Ovary (tissue), 9 donors: ENCODE data around the gene KRT35. TPM values are rescaled to one million over a fixed set of nuclear protein-coding genes. Genes with fewer than 3 reads are reported as not detected.

Experiments
- DNase-seq, 5 donors: peaks; one replicate each; pipeline ENCODE4 v3.0.0-alpha.2; 2019 to 2020
- H3K27ac ChIP-seq, 2 donors: fragments of 200-600 bp; one replicate each; pipeline versions ENCODE4 v1.5.1 to v1.8.0; 2019 to 2022
- H3K27me3 ChIP-seq: fragments of 200-600 bp; one replicate; pipeline ENCODE4 v1.8.0; 2022
- H3K36me3 ChIP-seq: fragments of 200-600 bp; sonication (generic); one replicate; pipeline ENCODE4 v1.5.1; 2019
- H3K4me1 ChIP-seq: one replicate; pipeline ENCODE4 v1.8.1; 2013; ENCODE audit warnings: mild to moderate bottlenecking, moderate library complexity; ENCODE audit not compliant: insufficient read depth
- H3K4me3 ChIP-seq: fragments of 200-600 bp; sonication (generic); one replicate; pipeline ENCODE4 v1.5.1; 2017
- H3K9me3 ChIP-seq, 2 donors: fragments of 200-600 bp in 1 of 2; sonication (generic) in 1 of 2; one replicate each; pipeline versions ENCODE4 v1.5.1 to v1.8.1; 2013 to 2019; ENCODE audit warnings: mild to moderate bottlenecking in 1 of 2, moderate library complexity in 1 of 2
- EP300 ChIP-seq: sonication (generic); formaldehyde crosslinking; IDR thresholded peaks from one replicate; pipeline ENCODE4 v1.6.1; 2017; ENCODE audit warnings: antibody characterized with exemption
- POLR2A ChIP-seq: fragments of 450-650 bp; IDR thresholded peaks from one replicate; pipeline ENCODE4 v1.6.1; 2017; ENCODE audit warnings: antibody characterized with exemption, mild to moderate bottlenecking, moderate library complexity
- WGBS, 3 donors: extraction: QIAGEN DNeasy Blood & Tissue Kit in 1 of 3; methylation state at CpG; one replicate each; pipeline versions ENCODE4 v1.1.5 to v1.1.7; 2013 to 2017; 5-methylcytosine and 5-hydroxymethylcytosine counted together
- intact Hi-C, 4 donors: fragments of 100-400 bp; cut with DNase I; formaldehyde crosslinking; loops; one replicate each; pipeline versions ENCODE4 v1.11.0 to v1.15.1; 2022 to 2023
- polyA plus RNA-seq, 2 donors: library from polyadenylated mRNA; stranded (reverse); fragments of 200-250 nt in 1 of 2; fragments of 350-450 nt in 1 of 2; fragmentation: Illumina TruSeq in 1 of 2; extraction: RNeasy Lipid Tissue Mini Kit (QIAGEN cat#74804) in 1 of 2; gene quantifications; one replicate each; pipeline ENCODE4 v1.2.3, GENCODE V29; 2013 to 2014
- total RNA-seq, 7 donors: library from RNA; depleted of rRNA in 2 of 7; stranded (reverse); fragments of >200 nt in 2 of 7; fragmentation: NEBNext Ultra II Directional in 3 of 7; extraction: Animal tissue kit (Norgen Biotek cat#: 25700) in 3 of 7; gene quantifications; one replicate each; pipeline versions ENCODE4 v1.1.0 to v1.2.4, GENCODE V29; 2016 to 2023
- TF ChIP-seq, protein P1 (sequence below), 3 donors: fragments of 450-650 bp in 2 of 3; fragments of 200-600 bp in 1 of 3; IDR thresholded peaks; one replicate each; pipeline versions ENCODE4 v1.5.1 to v1.8.0; 2016 to 2022; ENCODE audit warnings: antibody characterized with exemption in 3 of 3, mild to moderate bottlenecking in 1 of 3
- donor health status: DM: no; HTN: no; CAD: no; lungs with moderate emphysema.
- donor health status: DM: no; HTN: no; CAD: no.
- donor health status: Bipolar disorder and iron deficiency.
- donor health status: DM: yes; HTN: yes; CAD: no.
- donor health status: DM: no; HTN: no; CAD: no.
- donor health status: DM: yes; HTN: yes; CAD: no.

Gene KRT35
- total and polyA plus RNA-seq, 9 donors = not detected

GRCh38 chr17:41464173-41464572 lies 16.8 kb downstream of the KRT35 start:
- H3K27ac ChIP-seq = no peak overlapping the region
- TF ChIP-seq, protein P1, sequence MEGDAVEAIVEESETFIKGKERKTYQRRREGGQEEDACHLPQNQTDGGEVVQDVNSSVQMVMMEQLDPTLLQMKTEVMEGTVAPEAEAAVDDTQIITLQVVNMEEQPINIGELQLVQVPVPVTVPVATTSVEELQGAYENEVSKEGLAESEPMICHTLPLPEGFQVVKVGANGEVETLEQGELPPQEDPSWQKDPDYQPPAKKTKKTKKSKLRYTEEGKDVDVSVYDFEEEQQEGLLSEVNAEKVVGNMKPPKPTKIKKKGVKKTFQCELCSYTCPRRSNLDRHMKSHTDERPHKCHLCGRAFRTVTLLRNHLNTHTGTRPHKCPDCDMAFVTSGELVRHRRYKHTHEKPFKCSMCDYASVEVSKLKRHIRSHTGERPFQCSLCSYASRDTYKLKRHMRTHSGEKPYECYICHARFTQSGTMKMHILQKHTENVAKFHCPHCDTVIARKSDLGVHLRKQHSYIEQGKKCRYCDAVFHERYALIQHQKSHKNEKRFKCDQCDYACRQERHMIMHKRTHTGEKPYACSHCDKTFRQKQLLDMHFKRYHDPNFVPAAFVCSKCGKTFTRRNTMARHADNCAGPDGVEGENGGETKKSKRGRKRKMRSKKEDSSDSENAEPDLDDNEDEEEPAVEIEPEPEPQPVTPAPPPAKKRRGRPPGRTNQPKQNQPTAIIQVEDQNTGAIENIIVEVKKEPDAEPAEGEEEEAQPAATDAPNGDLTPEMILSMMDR (IDR thresholded peaks at IDR 0.05) = no peak
- TF ChIP-seq EP300 (no peak), POLR2A (no peak)
- WGBS, 3 donors = 87 to 95% (median 91%) methylated on average over 11 of the region's 11 CpGs

GRCh38 chr17:41463746-41464145 lies 17.2 kb downstream of the KRT35 start:
- H3K27me3 ChIP-seq = no peaks in the 10 kb centered on the region
- H3K4me1 ChIP-seq = peaks cover 2% of the 10 kb centered on the region
- H3K4me3 ChIP-seq = no peak overlapping the region
- TF ChIP-seq, protein P1 (IDR thresholded peaks at IDR 0.05) = no peak
- TF ChIP-seq POLR2A (no peak), EP300 (no peak)
- intact Hi-C loops = no loop called here
- 92 to 97% (median 95%) methylated on average over 8 of the region's 8 CpGs for WGBS, 3 donors
- H3K27ac ChIP-seq = no peak overlapping the region
- H3K9me3 ChIP-seq = no peaks in the 10 kb centered on the region
- H3K36me3 ChIP-seq = no peaks in the 10 kb centered on the region
- DNase-seq = no peak

More at GRCh38 chr17:41464173-41464572, 16.8 kb downstream of the KRT35 start:
- Histone ChIP-seq H3K4me3 (no peak overlapping the region), H3K27me3 (no peaks in the 10 kb centered on the region), H3K36me3 (no peaks in the 10 kb centered on the region), H3K9me3 (no peaks in the 10 kb centered on the region), H3K4me1 (peaks cover 2% of the 10 kb centered on the region)
- intact Hi-C loops = no loop called here
- no peak for DNase-seq

GRCh38 chr17:41462705-41463104 lies 18.2 kb downstream of the KRT35 start:
- no peaks in the 10 kb centered on the region for H3K27me3 ChIP-seq
- no peak for DNase-seq
- TF ChIP-seq, protein P1 (IDR thresholded peaks at IDR 0.05) = no peak
- TF ChIP-seq POLR2A (no peak), EP300 (no peak)
- no peaks in the 10 kb centered on the region for H3K9me3 ChIP-seq
- 70 to 80% (median 72%) methylated on average over 15 of the region's 15 CpGs for WGBS, 3 donors
- no peaks in the 10 kb centered on the region for H3K36me3 ChIP-seq
- no peak overlapping the region for H3K4me3 ChIP-seq
- intact Hi-C loops = no loop called here
- no peak overlapping the region for H3K27ac ChIP-seq
- H3K4me1 ChIP-seq = peaks cover 2% of the 10 kb centered on the region

DNA sequence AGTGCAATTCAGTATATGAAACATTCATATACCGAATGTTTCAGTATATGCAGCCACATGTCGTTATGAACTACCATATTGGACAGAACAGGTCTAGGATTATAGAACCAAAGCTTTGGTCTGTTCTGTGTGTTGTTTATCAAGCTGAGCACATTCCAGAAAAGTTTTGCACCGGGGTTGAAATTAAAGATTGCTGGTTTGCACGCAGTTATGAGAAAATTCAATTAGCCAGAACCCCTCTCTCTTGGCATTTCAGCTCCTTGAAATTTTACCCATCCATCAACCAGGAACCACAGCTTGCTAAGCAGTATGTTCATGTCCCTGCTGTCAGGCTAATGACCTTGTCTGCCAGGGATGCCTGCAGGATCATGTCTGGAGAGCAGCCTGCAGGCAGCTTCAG lies 23.3 kb downstream of the KRT35 start:
- no peak overlapping the region for H3K4me3 ChIP-seq
- 34 to 41% (median 37%) methylated on average over 4 of the region's 4 CpGs for WGBS, 3 donors
- H3K27me3 ChIP-seq = no peaks in the 10 kb centered on the region
- intact Hi-C loops = no loop called here
- no peak for DNase-seq
- no peaks in the 10 kb centered on the region for H3K4me1 ChIP-seq
- H3K9me3 ChIP-seq = no peaks in the 10 kb centered on the region
- no peaks in the 10 kb centered on the region for H3K36me3 ChIP-seq
- no peak overlapping the region for H3K27ac ChIP-seq
- TF ChIP-seq EP300 (no peak), POLR2A (no peak)
- TF ChIP-seq, protein P1 (IDR thresholded peaks at IDR 0.05) = no peak
